Skeletal muscle tissue (tissue), 4 donors: ENCODE results near the gene CD84. TPM values are rescaled to one million over a fixed set of nuclear protein-coding genes. Genes with fewer than 3 reads are reported as not detected.
"Not testable (repeated sequence)": the region's sequence is repeated elsewhere in the genome, so short reads cannot be mapped to it uniquely, and the experiment has no call there.

Source experiments
- H3K27ac ChIP-seq: one replicate; pipeline ENCODE4 v1.7.0; 2013; ENCODE audit warnings: mild to moderate bottlenecking, low read depth, low read length, inconsistent platforms
- H3K27me3 ChIP-seq, 3 donors: one replicate each; pipeline ENCODE4 v1.7.0; 2013; ENCODE audit warnings: low read length in 3 of 3; ENCODE audit not compliant: control insufficient read depth in 3 of 3, insufficient read depth in 3 of 3
- H3K36me3 ChIP-seq, 3 donors: one replicate each; pipeline ENCODE4 v1.7.0; 2013; ENCODE audit warnings: low read length in 3 of 3; ENCODE audit not compliant: control insufficient read depth in 3 of 3, insufficient read depth in 3 of 3
- H3K4me1 ChIP-seq, 3 donors: one replicate each; pipeline ENCODE4 v1.7.0; 2013; ENCODE audit warnings: low read length in 3 of 3, mild to moderate bottlenecking in 3 of 3; ENCODE audit not compliant: control insufficient read depth in 3 of 3, insufficient read depth in 3 of 3
- H3K4me3 ChIP-seq, 3 donors: one replicate each; pipeline ENCODE4 v1.7.0; 2013; ENCODE audit warnings: low read length in 3 of 3
- H3K9ac ChIP-seq, 3 donors: one replicate each; pipeline ENCODE4 v1.7.0; 2013; ENCODE audit warnings: low read length in 3 of 3, mild to moderate bottlenecking in 3 of 3, moderate library complexity in 2 of 3, low read depth in 1 of 3
- H3K9me3 ChIP-seq, 3 donors: one replicate each; pipeline ENCODE4 v1.7.0; 2013; ENCODE audit warnings: low read length in 3 of 3; ENCODE audit not compliant: control insufficient read depth in 3 of 3
- total RNA-seq: library from RNA; depleted of rRNA; stranded (reverse); fragments of >200 nt; gene quantifications from one replicate; pipeline ENCODE4 v1.2.3, GENCODE V29; 2014
- donor health status: Osteomylitis.

The CD84 gene
- total RNA-seq, 1 donor from 2014 or later: 3.1 TPM

DNA sequence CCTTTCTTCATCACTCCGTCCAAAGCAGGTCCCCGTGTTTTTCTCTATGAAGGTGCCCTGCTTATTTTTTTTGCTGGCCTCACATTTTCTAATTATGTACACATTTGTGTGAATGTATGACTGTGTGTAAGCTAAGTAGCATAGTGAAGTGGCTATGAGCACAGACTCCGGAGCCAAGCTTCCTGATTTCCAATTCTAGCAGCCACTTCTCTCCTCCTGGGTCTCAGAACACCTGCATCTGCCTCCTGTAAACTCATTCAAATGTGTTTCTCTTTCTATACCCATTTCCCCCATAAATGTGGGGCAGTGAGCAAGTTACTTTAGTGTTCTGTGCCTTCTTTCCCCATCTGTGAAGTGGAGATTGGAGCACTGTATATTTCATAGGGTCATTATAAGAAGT, 58.3 kb downstream of the CD84 start:
- Histone ChIP-seq H3K4me1 (no peaks in the 10 kb centered on the region), H3K27me3 (no peaks in the 10 kb centered on the region), H3K4me3 (no peak overlapping the region), H3K27ac (no peak overlapping the region), H3K9ac (no peak overlapping the region), H3K9me3 (peaks cover 0 to 4% (median 2%) of the 10 kb centered on the region in 3 donors), H3K36me3 (no peaks in the 10 kb centered on the region)

GRCh38 chr1:160520582-160520981, 58.7 kb downstream of the CD84 start:
- no peaks in the 10 kb centered on the region for H3K4me1 ChIP-seq
- H3K9ac ChIP-seq: no peak overlapping the region
- H3K9me3 ChIP-seq: peaks cover 0 to 4% (median 2%) of the 10 kb centered on the region in 3 donors
- H3K4me3 ChIP-seq: no peak overlapping the region
- no peak overlapping the region for H3K27ac ChIP-seq
- no peaks in the 10 kb centered on the region for H3K27me3 ChIP-seq
- H3K36me3 ChIP-seq: no peaks in the 10 kb centered on the region

DNA sequence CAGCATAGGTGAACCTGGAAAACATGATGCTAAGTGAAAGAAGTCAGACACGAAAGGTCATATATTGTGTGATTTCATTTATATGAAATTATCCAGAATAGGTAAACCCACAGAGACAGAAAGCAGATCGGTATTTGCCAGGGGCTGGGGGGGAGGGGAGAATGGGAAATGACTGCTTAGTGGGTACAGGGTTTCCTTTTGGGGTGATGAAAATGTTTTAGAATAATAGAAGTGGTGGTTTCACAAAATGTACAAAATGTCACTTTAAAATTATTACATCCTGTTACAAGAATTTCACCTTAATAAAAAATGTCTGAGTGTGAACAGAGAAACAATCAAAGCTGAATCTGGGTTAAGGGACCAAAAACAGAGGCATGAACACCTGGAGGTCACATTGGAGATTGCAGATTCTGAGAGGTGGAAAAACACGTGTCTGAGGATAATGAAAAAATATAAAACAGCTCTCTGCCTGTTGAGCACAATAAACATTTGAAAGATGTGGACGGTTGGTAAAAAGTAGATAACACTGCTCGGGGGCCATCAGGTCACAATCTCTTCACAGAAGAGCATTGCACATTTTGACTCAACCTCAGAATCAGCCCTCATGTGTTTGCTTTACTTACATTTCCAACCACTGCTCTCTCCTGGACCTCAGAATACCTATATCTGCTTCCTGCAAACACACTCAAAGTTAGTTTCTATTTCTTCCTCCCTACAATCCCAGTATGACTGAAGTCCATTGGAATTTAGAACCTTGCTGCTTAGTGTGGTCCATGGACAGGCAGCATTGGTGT, 59.5 kb downstream of the CD84 start:
- H3K9me3 ChIP-seq: peaks cover 0 to 4% (median 2%) of the 10 kb centered on the region in 3 donors
- H3K4me3 ChIP-seq: no peak overlapping the region
- H3K27me3 ChIP-seq: no peaks in the 10 kb centered on the region
- H3K9ac ChIP-seq: no peak overlapping the region
- H3K4me1 ChIP-seq: no peaks in the 10 kb centered on the region
- no peaks in the 10 kb centered on the region for H3K36me3 ChIP-seq
- H3K27ac ChIP-seq: no peak overlapping the region

DNA sequence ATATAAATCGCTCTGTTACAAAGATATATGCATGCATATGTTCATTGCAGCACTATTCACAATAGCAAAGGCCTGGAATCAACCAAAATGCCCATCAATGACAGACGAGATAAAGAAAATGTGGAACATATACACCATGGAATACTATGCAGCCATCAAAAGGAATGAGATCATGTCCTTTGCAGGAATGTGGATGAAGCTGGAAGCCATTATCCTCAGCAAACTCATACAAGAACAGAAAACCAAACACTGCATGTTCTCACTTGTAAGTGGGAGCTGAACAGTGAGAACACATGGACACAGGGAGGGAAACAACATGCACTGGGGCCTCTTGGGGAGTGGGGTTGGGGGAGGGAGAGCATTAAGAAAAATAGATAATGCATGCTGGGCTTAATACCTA, 61.8 kb downstream of the CD84 start:
- H3K4me3 ChIP-seq, H3K27me3 ChIP-seq, H3K9ac ChIP-seq, H3K9me3 ChIP-seq, H3K4me1 ChIP-seq, H3K27ac ChIP-seq, H3K36me3 ChIP-seq: not testable (repeated sequence)

DNA sequence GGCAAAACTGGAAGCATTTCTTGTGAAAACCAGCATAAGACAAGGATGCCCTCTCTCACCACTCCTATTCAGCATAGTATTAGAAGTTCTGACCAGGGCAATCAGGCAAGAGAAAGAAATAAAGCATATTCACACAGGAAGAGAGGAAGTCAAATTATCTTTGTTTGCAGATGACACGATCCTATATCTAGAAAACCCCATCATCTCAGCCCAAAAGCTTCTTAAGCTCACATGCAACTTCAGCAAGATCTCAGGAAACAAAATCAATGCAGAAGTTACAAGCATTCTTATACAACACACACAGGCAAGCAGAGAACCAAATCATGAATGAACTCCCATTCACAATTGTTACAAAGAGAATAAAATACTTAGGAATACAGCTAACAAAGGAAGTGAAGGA, 63.4 kb downstream of the CD84 start:
- H3K27me3 ChIP-seq, H3K9ac ChIP-seq, H3K36me3 ChIP-seq, H3K9me3 ChIP-seq, H3K27ac ChIP-seq, H3K4me1 ChIP-seq, H3K4me3 ChIP-seq: not testable (repeated sequence)

- Histone ChIP-seq H3K36me3 (no peaks in the 10 kb centered on the region), H3K9me3 (peaks cover 0 to 6% (median 3%) of the 10 kb centered on the region in 3 donors), H3K4me1 (no peaks in the 10 kb centered on the region), H3K4me3 (no peak overlapping the region), H3K27me3 (no peaks in the 10 kb centered on the region), H3K27ac (no peak overlapping the region), H3K9ac (no peak overlapping the region)
Observed at GRCh38 chr1:160504651-160505050, 74.6 kb downstream of the CD84 start.

- Histone ChIP-seq H3K27me3 (no peaks in the 10 kb centered on the region), H3K36me3 (no peaks in the 10 kb centered on the region), H3K4me3 (no peak overlapping the region), H3K9ac (no peak overlapping the region), H3K4me1 (no peaks in the 10 kb centered on the region), H3K27ac (no peak overlapping the region), H3K9me3 (peaks cover 0 to 6% (median 3%) of the 10 kb centered on the region in 3 donors)
Observed at GRCh38 chr1:160503087-160503486, 76.2 kb downstream of the CD84 start.

DNA sequence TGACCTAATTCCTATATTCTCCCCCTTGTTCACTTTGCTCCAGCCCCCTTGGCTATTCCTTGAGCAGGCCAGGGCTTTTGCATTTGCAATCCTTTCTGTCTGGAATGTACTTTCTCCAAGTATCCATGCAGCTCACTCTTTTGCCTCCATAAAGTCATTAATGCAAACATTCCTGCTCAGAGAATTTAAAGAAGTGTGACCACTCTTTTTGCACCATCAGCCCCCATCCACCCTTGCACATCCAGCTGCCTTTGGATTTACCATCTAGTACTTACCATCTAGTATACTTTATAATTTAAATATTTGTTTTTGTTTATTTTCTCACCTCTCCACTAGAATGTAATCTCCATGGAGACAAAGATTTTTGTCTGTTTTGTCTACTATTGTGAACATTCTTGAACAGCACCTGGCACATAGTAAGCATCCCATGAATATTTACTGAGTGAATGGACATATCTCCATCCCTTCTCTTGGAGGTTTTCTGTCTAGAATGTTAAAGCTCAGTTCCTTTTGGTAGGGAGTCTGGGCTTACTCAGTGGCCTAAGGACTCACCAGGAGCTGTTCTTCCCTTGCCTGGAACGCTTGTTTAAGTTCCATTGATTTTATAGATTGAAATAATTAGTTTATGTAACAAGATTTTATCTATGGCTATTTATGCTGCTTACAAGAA, 78.8 kb downstream of the CD84 start:
- peak overlapping the region; percentile 37 for H3K27ac ChIP-seq
- no peaks in the 10 kb centered on the region for H3K36me3 ChIP-seq
- no peak overlapping the region for H3K4me3 ChIP-seq
- H3K9ac ChIP-seq: no peak overlapping the region
- H3K4me1 ChIP-seq: no peaks in the 10 kb centered on the region
- H3K9me3 ChIP-seq: peaks cover 0 to under 1% (median 0%) of the 10 kb centered on the region in 3 donors
- H3K27me3 ChIP-seq: no peaks in the 10 kb centered on the region

DNA sequence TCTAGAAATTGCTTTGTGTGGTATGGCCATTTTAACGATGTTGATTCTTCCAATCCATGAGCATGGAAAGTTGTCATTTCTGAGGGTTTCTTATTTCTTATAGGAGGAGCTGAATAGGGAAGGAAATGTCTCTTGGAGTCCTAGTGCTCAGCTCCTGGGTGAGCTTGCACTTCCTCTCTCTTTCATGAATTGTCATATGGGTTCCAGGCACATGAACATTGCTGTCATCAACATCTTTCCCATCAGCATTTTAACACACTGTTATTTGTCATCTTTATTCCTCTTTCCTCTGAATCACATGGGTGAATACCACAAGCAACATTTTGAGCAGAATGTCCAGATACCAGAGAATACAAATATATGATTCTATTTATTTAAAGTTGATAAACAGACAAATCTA, 79.7 kb downstream of the CD84 start:
- Histone ChIP-seq H3K36me3 (no peaks in the 10 kb centered on the region), H3K9ac (no peak overlapping the region), H3K4me3 (no peak overlapping the region), H3K9me3 (peaks cover 0 to 3% (median 0%) of the 10 kb centered on the region in 3 donors), H3K27ac (peak overlapping the region; percentile 60), H3K27me3 (no peaks in the 10 kb centered on the region), H3K4me1 (no peaks in the 10 kb centered on the region)

- not testable (repeated sequence) for H3K36me3 ChIP-seq, H3K4me1 ChIP-seq, H3K27ac ChIP-seq, H3K9ac ChIP-seq, H3K9me3 ChIP-seq, H3K4me3 ChIP-seq, H3K27me3 ChIP-seq
Observed at GRCh38 chr1:160498301-160499065, 80.8 kb downstream of the CD84 start.
